Measurements from ENCODE around the gene HTATSF1.

The HTATSF1 gene

DNA sequence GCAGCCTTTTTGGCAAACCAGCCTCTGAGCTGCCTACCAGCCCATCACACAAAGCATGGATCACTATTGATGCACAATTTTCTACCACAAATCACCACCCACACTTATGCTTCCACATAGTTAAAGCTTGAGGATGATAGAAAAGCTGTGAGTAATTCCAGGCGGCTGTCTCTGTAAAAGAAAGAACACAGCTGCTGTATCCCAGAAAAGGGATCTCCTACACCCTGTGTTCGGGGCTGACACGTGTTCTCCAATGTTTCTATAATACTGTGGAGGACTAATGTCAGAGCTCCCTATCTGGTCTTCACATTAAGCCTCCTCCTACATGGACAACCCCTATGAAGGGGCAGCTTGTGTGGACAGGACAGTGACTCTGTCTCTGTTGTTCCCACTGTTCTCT, 22.2 kb upstream of the HTATSF1 start:
- no peaks in the 10 kb centered on the region for H3K36me3 ChIP-seq (ENCODE audit: control insufficient read depth in 1 of 2, insufficient read depth in 2 of 2, low read length in 2 of 2)
- H2AFZ ChIP-seq (ENCODE audit: insufficient read depth, low read length, poor library complexity): no peak overlapping the region
- H3K4me1 ChIP-seq (ENCODE audit: control insufficient read depth in 1 of 2, insufficient read depth in 2 of 2, low read length in 2 of 2): no peaks in the 10 kb centered on the region
- no peak overlapping the region for H2BK5ac ChIP-seq (ENCODE audit: low read depth, low read length, poor library complexity)
- no peak overlapping the region for H3K4ac ChIP-seq (ENCODE audit: low read depth, low read length)
- WGBS (ENCODE audit: extremely low coverage, insufficient coverage, insufficient read length): no CpG with 5 or more reads among the region's 3 CpGs
- no peak overlapping the region for H3K14ac ChIP-seq (ENCODE audit: low read length)
- H3K9me3 ChIP-seq (ENCODE audit: insufficient read depth, low read depth, low read length): no peaks in the 10 kb centered on the region
- no peak overlapping the region for H3K9ac ChIP-seq (ENCODE audit: low read length)
- H2AK5ac ChIP-seq (ENCODE audit: low read length): no peak overlapping the region
- H3K4me3 ChIP-seq (ENCODE audit: low read depth, low read length): no peak overlapping the region
- H3K79me2 ChIP-seq (ENCODE audit: control insufficient read depth, insufficient read depth, low read length, poor library complexity): no peaks in the 10 kb centered on the region
- no peak for DNase-seq
- H3K27ac ChIP-seq (ENCODE audit: low read depth, low read length): no peak overlapping the region
- H2BK120ac ChIP-seq (ENCODE audit: insufficient read depth, low read length, poor library complexity): no peak overlapping the region
- H3K23ac ChIP-seq (ENCODE audit: low read length): no peak overlapping the region
- H3K18ac ChIP-seq (ENCODE audit: low read length): no peak overlapping the region
- no peak overlapping the region for H2BK12ac ChIP-seq (ENCODE audit: low read length)
- no peaks in the 10 kb centered on the region for H3K79me1 ChIP-seq (ENCODE audit: low read length)
- no peaks in the 10 kb centered on the region for H3K27me3 ChIP-seq (ENCODE audit: insufficient read depth, low read length)
- no peak overlapping the region for H4K12ac ChIP-seq (ENCODE audit: low read depth, low read length)
- H4K8ac ChIP-seq (ENCODE audit: low read depth, low read length): no peak overlapping the region
- no peak overlapping the region for H3K4me2 ChIP-seq (ENCODE audit: low read length)
- no peak overlapping the region for H4K91ac ChIP-seq (ENCODE audit: low read depth, low read length)

DNA sequence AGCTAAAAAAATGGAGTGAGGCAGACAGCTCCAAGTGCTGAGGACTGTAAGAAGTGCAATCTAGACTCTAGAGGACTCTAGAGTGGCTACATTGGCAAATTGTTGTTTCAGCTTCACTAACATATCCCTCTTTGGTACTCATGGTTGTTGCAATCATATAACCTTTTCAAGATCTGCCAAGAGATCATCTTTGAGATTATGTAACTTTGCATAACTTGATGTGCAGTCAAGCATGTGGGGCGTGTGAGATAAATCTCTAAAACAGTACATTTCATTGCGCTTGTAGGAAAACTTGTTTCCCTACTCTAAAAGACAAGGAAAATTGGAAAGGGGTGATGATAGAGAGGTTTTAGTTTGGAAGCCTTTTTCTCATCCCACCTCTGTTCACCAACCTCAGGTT, 20.9 kb upstream of the HTATSF1 start:
- Histone ChIP-seq H2BK120ac (ENCODE audit: insufficient read depth, low read length, poor library complexity) (no peak overlapping the region), H3K23ac (ENCODE audit: low read length) (no peak overlapping the region), H2BK5ac (ENCODE audit: low read depth, low read length, poor library complexity) (no peak overlapping the region), H3K79me1 (ENCODE audit: low read length) (no peaks in the 10 kb centered on the region), H3K4me3 (ENCODE audit: low read depth, low read length) (no peak overlapping the region), H2AK5ac (ENCODE audit: low read length) (no peak overlapping the region), H3K36me3 (ENCODE audit: control insufficient read depth in 1 of 2, insufficient read depth in 2 of 2, low read length in 2 of 2) (no peaks in the 10 kb centered on the region), H3K79me2 (ENCODE audit: control insufficient read depth, insufficient read depth, low read length, poor library complexity) (no peaks in the 10 kb centered on the region), H2AFZ (ENCODE audit: insufficient read depth, low read length, poor library complexity) (no peak overlapping the region), H3K4me2 (ENCODE audit: low read length) (no peak overlapping the region), H3K27me3 (ENCODE audit: insufficient read depth, low read length) (no peaks in the 10 kb centered on the region), H3K9ac (ENCODE audit: low read length) (no peak overlapping the region), H3K4me1 (ENCODE audit: control insufficient read depth in 1 of 2, insufficient read depth in 2 of 2, low read length in 2 of 2) (no peaks in the 10 kb centered on the region), H3K18ac (ENCODE audit: low read length) (no peak overlapping the region), H3K4ac (ENCODE audit: low read depth, low read length) (no peak overlapping the region), H4K91ac (ENCODE audit: low read depth, low read length) (no peak overlapping the region), H3K27ac (ENCODE audit: low read depth, low read length) (no peak overlapping the region), H3K14ac (ENCODE audit: low read length) (no peak overlapping the region), H4K8ac (ENCODE audit: low read depth, low read length) (no peak overlapping the region), H2BK12ac (ENCODE audit: low read length) (no peak overlapping the region), H4K12ac (ENCODE audit: low read depth, low read length) (no peak overlapping the region), H3K9me3 (ENCODE audit: insufficient read depth, low read depth, low read length) (no peaks in the 10 kb centered on the region)
- peak; percentile 9 to 66 for DNase-seq
- WGBS (ENCODE audit: extremely low coverage, insufficient coverage, insufficient read length): no CpG with 5 or more reads among the region's 2 CpGs

GRCh38 chrX:136477026-136477425, 20.4 kb upstream of the HTATSF1 start:
- no CpG with 5 or more reads among the region's 2 CpGs for WGBS (ENCODE audit: extremely low coverage, insufficient coverage, insufficient read length)
- H3K4ac ChIP-seq (ENCODE audit: low read depth, low read length): no peak overlapping the region
- DNase-seq: peak; percentile 53 to 70
- H3K79me2 ChIP-seq (ENCODE audit: control insufficient read depth, insufficient read depth, low read length, poor library complexity): no peaks in the 10 kb centered on the region
- H2BK5ac ChIP-seq (ENCODE audit: low read depth, low read length, poor library complexity): no peak overlapping the region
- no peaks in the 10 kb centered on the region for H3K9me3 ChIP-seq (ENCODE audit: insufficient read depth, low read depth, low read length)
- no peak overlapping the region for H4K91ac ChIP-seq (ENCODE audit: low read depth, low read length)
- H3K18ac ChIP-seq (ENCODE audit: low read length): no peak overlapping the region
- no peak overlapping the region for H2AFZ ChIP-seq (ENCODE audit: insufficient read depth, low read length, poor library complexity)
- no peak overlapping the region for H2AK5ac ChIP-seq (ENCODE audit: low read length)
- no peak overlapping the region for H3K9ac ChIP-seq (ENCODE audit: low read length)
- no peaks in the 10 kb centered on the region for H3K4me1 ChIP-seq (ENCODE audit: control insufficient read depth in 1 of 2, insufficient read depth in 2 of 2, low read length in 2 of 2)
- H4K8ac ChIP-seq (ENCODE audit: low read depth, low read length): no peak overlapping the region
- no peak overlapping the region for H2BK120ac ChIP-seq (ENCODE audit: insufficient read depth, low read length, poor library complexity)
- no peak overlapping the region for H3K14ac ChIP-seq (ENCODE audit: low read length)
- no peak overlapping the region for H2BK12ac ChIP-seq (ENCODE audit: low read length)
- no peak overlapping the region for H3K4me3 ChIP-seq (ENCODE audit: low read depth, low read length)
- H3K4me2 ChIP-seq (ENCODE audit: low read length): no peak overlapping the region
- H3K36me3 ChIP-seq (ENCODE audit: control insufficient read depth in 1 of 2, insufficient read depth in 2 of 2, low read length in 2 of 2): no peaks in the 10 kb centered on the region
- no peak overlapping the region for H3K27ac ChIP-seq (ENCODE audit: low read depth, low read length)
- H3K23ac ChIP-seq (ENCODE audit: low read length): no peak overlapping the region
- H4K12ac ChIP-seq (ENCODE audit: low read depth, low read length): no peak overlapping the region
- no peaks in the 10 kb centered on the region for H3K79me1 ChIP-seq (ENCODE audit: low read length)
- no peaks in the 10 kb centered on the region for H3K27me3 ChIP-seq (ENCODE audit: insufficient read depth, low read length)

DNA sequence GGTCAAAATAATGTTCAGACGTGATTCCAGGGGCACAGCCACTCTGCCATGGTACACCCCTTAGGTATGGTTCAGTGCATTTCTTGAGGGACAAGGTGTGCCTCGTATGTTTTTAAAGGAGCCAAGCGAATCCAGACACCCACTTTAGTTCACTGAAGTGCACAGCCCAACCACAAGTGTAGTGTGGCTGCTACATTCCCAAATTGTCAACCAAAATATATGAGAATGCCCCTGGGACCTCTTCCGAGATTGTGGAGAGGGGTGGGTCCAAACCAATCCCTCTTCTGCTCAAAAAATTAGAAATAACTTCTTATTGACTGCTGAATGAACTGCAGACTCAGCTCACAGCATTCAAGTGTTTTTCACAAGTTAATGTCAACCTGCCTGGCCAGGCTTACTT, 17.0 kb upstream of the HTATSF1 start:
- Histone ChIP-seq H2BK120ac (ENCODE audit: insufficient read depth, low read length, poor library complexity) (no peak overlapping the region), H3K4me3 (ENCODE audit: low read depth, low read length) (no peak overlapping the region), H3K36me3 (ENCODE audit: control insufficient read depth in 1 of 2, insufficient read depth in 2 of 2, low read length in 2 of 2) (no peaks in the 10 kb centered on the region), H3K27me3 (ENCODE audit: insufficient read depth, low read length) (no peaks in the 10 kb centered on the region), H3K4ac (ENCODE audit: low read depth, low read length) (no peak overlapping the region), H3K4me1 (ENCODE audit: control insufficient read depth in 1 of 2, insufficient read depth in 2 of 2, low read length in 2 of 2) (no peaks in the 10 kb centered on the region), H2AFZ (ENCODE audit: insufficient read depth, low read length, poor library complexity) (no peak overlapping the region), H4K12ac (ENCODE audit: low read depth, low read length) (no peak overlapping the region), H2BK5ac (ENCODE audit: low read depth, low read length, poor library complexity) (no peak overlapping the region), H3K79me1 (ENCODE audit: low read length) (no peaks in the 10 kb centered on the region), H4K8ac (ENCODE audit: low read depth, low read length) (no peak overlapping the region), H3K9me3 (ENCODE audit: insufficient read depth, low read depth, low read length) (no peaks in the 10 kb centered on the region), H3K4me2 (ENCODE audit: low read length) (no peak overlapping the region), H3K18ac (ENCODE audit: low read length) (no peak overlapping the region), H3K9ac (ENCODE audit: low read length) (no peak overlapping the region), H3K23ac (ENCODE audit: low read length) (no peak overlapping the region), H3K79me2 (ENCODE audit: control insufficient read depth, insufficient read depth, low read length, poor library complexity) (no peaks in the 10 kb centered on the region), H4K91ac (ENCODE audit: low read depth, low read length) (no peak overlapping the region), H3K14ac (ENCODE audit: low read length) (no peak overlapping the region), H2AK5ac (ENCODE audit: low read length) (no peak overlapping the region), H3K27ac (ENCODE audit: low read depth, low read length) (no peak overlapping the region), H2BK12ac (ENCODE audit: low read length) (no peak overlapping the region)
- DNase-seq: no peak
- no CpG with 5 or more reads among the region's 4 CpGs for WGBS (ENCODE audit: extremely low coverage, insufficient coverage, insufficient read length)
